NCI-H2081 treated with DMSO at 0.1 percent for 48 hours (cell line): Measurements from ENCODE around the gene PDCD1.
"Not testable (repeated sequence)": the region's sequence is repeated elsewhere in the genome, so short reads cannot be mapped to it uniquely, and the experiment has no call there.

Experiments used
- DNase-seq: peaks from one replicate; lab custom pipeline; 2025; lab: John Stamatoyannopoulos, UW

PDCD1 gene

DNA sequence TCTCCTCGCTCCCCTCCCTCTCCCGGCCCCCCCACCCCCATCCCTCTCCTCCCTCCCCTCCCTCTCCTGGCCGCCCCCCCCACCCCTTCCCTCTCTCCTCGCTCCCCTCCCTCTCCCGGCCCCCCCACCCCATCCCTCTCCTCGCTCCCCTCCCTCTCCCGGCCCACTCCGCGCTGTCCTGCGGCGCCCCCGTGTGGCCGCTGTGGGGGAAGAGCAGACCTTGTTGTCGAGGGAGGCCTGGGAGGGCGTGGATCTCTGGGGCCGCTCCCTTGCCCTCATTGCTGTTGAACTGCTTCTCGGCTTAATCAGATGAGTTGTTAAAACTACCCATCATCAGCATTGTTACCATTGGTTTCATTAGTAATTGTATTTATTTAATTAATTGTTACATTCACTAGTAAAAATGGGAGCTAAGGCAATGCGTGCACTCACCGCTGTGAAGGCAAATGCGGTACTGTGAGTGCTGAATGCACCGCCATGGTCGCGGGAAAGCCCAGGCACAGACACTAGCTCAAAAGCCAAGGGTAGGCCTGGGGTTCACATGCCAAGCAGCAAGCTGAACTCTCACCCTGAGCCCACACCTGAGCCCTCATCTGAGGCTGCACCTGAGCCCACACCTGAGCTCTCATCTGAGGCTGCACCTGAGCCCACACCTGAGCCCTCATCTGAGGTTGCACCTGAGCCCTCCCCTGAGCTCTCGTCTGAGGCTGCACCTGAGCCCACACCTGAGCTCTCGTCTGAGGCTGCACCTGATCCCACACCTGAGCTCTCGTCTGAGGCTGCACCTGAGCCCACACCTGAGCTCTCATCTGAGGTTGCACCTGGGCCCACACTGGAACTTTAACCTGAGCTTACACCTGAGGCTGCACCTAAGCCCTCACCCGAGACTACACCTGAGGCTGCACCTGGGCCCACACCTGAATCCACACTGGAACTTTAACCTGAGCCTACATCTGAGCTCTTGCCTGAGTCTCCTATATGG lies 19.6 kb upstream of the PDCD1 start:
- no peak for DNase-seq

DNA sequence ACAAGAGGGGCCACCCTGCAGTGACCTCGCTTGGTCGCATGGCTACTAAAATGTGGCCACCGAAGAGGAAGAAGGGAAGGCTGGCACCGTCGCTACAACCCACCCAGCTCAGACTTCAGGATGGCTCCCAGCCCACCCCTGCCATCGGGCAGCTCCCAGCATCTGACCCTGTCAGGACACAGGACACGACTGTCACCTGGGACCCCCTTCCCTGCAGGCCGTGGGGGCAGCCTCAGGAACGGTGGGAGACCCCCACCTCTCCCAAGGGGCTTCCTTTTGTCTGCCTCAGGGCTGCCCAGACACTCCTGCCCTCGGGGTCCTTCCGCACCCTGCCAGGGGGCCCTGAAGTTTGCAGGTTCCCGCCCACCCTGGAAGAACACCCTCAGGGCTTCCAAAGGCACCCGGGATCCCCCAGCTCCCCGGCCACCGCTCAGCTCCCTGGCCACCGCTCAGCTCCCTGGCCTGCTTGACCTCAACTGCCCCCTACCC lies 18.5 kb upstream of the PDCD1 start:
- DNase-seq: no peak

DNA sequence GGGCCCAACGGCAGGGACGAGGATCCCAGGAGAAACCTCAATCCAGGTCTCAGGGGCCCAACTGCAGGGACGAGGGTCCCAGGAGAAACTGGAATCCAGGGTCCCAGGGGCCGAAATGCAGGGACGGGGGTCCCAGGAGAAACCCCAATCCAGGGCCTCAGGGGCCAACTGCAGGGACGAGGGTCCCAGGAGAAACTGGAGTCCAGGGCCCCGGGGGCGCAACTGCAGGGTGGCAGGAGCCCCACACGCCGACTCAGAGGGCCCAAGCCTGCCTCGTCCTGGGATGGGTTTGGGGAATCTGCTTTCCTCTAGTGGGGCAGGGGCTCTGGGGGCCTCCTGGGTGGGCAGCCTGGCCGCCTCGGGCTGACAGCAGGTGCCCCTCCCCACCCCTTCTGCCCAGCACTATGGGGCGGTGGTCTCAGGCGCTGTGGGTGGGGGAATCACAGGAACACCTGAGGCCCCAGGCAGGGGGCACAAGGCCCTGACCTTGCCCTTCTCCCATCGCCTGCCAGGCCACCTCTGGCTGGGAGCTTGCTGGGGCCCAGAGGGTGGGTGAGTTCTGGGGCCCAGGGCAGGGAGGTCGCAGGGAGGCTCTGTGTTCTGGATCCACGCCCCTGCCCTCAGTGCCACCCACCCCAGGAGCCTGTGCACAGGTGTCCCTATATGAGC lies 18.0 kb upstream of the PDCD1 start:
- no peak for DNase-seq

DNA sequence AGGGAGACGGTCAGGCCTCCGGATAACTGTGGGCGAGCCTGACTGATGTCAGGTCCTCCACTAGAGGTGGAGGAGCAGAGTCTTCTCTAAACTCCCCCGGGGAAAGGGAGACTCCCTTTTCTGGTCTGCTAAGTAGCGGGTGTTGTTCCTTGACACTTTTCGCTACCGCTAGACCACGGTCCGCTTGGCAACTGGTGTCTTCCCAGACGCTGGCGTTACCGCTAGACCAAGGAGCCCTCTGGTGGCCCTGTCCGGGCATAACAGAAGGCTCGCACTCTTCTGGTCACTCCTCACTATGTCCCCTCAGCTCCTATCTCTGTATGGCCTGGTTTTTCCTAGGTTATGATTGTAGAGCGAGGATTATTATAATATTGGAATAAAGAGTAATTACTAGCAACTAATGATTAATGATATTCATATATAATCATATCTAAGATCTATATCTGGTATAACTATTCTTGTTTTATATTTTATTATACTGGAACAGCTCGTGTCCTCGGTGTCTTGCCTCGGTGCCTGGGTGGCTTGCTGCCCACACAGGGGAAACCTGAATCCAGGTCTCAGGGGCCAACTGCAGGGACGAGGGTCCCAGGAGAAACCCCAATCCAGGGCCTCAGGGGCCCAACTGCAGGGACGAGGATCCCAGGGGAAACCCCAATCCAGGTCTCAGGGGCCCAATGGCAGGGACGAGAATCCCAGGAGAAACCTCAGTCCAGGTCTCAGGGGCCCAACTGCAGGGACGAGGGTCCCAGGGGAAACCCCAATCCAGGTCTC lies 17.2 kb upstream of the PDCD1 start:
- DNase-seq: not testable (repeated sequence)

DNA sequence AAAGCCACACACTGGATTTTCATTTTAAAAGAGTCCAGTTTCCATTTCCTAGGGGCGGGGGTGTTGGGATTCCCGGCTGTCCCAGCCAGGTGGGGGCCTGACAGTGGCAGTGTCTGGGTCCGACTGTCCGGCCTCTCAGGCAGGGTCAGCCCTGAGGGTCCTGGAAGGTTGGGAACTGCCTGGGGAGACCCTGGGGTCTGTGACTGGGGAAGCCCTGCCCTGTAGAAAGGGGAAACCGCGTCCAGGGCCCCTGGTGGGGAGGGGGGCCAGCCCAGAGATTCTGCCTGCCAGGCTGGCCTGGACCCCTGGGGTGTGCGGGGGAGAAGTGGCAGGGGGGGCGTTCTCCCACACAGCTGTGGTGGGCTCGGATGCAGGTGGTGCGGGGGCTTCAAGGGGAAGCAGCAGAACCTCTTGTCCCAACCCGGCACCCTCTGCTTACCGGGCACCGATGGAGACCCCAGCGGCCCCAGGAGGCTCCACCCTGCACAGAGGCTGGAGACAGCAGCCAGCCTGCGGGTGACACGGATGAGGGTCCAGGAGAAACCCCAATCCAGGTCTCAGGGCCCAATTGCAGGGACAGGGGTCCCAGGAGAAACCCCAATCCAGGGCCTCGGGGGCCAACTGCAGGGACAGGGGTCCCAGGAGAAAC lies 15.7 kb upstream of the PDCD1 start:
- no peak for DNase-seq

DNA sequence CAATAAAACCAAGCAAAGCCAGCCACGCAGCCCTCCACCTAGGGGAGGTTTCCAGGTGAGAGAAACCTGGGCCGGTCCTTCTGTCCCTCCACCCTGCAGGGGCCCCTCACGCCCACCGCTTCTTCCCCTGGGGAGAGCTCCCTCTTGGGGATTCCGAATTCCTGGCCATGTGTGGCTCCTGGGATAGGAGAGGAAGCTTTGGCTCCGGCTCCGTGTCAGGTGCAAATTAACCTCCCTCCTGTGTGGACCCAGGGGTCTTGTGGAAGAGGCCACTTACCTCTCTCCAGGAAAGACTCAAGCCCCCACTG lies 15.1 kb upstream of the PDCD1 start:
- DNase-seq: no peak

DNA sequence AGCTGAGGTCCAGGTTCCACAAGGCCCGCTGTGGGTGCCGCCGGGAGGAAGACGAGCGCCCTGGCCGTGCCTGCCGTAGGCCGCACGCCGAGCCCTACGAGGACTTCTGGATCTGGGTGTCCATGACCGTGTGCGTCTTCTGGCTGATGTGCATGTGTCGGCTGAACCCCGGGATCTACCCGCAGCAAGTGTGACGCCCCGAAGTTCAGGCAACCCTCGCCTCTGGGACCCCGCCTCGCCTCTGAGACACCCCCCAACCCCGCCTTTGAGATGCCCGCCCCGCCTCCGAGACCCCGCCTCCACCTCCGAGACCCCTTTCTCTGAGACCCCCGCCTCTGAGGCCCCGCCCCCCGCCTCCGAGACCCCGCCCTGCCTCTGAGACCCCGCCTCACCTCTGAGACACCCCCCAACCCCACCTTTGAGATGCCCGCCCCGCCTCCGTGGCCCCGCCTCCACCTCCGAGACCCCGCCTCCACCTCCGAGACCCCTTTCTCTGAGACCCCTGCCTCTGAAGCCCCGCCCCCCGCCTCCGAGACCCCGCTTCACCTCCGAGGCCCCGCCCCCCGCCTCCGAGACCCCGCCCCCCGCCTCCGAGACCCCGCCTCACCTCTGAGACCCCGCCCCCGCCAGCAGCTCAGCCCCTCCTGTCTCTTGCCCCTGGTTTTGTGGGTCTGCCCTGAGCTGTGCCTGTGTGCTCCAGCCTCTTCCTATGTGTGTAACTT lies 14.5 kb upstream of the PDCD1 start:
- no peak for DNase-seq

DNA sequence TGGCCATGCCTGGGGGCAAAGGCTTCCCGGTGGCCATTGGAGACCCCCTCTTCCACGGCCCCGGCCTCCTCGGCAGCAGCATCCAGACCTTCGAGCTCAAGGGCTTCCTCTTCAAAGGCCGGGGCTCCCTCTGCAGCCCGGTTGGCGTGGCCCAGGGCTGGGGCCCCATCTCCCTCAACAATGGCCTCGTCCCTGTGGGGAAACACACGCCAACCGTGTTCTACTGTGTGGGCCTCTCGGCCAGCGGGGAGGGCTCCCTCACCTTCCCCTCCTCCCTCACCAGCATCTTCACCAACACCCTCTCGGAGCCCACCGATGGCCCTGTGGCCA lies 13.6 kb upstream of the PDCD1 start:
- no peak for DNase-seq

DNA sequence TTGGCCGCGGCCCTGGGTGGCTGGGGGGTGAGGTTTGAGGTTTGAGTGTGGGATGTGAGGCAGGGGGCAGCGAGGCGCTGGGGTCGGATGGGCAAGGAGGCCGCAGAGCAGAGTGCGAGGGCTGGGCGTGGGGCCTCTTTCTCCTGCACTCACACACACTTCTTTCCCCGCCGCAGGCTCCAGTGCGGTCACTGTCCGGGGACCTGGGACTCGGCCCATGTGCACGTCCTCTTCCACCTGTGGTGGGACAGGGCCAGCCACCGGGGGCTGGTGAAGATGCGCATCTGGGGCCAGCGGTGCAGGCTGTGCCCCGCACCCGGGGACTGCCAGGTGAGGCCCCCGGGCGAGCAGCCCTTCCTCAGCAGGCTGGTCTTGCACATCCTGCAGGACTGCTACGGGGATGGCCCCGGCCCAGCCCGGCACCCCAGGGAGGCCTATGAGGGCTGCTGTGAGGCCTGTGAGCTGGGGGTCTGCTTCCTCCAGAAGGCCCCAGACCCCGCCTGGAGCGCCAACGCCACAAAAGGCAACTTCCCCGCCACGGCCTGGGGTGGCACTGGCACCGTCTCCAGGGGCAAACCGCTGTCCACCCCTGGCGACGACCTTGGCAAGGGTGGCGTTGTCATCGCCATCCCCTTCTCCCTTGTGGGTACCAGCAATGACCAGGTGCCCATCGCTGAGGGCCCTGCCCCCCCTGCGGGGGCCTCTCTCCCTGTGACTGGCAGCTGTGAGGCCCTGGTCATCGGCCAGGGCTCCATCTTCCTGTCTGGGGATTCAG lies 13.0 kb upstream of the PDCD1 start:
- DNase-seq: no peak

DNA sequence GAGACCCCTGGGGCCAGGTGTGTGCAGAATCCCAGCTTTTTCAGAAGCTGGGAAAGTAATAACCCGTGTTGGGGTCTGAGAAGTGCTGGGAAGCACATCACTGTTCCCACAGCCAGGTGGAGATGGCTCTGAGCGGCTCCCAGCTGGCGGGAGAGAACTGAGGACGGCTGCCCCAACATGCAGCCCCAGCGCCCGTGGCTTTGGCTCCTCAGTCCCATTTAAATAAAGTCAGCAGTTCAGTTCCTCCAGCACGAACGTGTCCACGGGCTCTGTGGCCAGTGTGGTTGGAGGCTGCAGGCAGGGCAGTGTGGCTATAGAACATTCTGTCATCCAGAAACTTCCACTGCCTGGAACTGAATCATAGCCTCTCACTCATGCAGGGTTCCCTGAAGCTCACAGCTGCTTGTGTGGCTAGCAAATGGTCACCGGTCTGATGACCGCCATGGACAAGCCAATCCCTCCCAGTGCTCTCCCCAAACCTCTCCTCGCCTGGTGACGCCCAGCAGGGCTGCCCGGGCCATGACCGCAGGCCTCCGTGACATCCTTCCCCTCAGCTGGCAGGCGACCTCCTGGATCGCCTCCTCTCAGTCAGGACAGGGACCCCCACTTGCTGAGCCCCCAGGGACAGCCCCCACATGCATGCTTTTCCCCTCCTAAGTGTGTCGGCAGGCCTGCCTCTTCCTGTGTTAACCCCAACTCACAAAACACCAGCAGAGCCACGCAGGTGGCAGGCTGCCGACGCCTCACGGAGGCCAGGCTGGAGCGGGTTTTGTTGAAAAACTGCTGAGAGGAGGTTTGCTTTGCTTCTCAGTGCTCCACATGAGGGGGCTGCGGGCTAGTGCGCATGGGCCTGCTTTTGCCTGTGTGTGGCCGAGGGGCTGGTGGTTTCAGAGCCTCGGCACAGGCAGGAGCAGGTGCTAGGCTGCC lies 12.2 kb upstream of the PDCD1 start:
- no peak for DNase-seq

DNA sequence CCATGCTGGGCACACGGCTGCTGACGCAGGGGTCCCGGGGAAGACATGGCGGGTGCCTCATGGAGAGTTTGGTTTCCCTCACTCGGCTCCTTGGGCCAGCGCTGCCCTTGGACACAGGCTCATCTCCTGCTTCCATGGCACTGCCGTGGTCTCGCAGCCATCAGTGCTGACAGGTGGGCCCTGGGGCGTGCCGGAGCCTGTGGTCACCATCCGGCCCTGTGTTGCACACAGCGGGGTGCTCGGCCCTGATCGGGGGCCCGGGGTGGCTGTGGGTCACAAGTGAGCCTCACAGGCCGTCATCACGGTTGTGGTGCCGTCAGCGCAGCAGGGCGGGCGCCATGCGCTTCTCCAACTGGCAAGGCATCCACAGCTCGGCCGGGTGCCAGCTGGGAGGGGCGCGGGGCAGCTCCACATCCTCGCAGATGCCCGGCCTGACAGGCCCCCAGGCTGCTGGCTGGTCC lies 11.4 kb upstream of the PDCD1 start:
- no peak for DNase-seq

DNA sequence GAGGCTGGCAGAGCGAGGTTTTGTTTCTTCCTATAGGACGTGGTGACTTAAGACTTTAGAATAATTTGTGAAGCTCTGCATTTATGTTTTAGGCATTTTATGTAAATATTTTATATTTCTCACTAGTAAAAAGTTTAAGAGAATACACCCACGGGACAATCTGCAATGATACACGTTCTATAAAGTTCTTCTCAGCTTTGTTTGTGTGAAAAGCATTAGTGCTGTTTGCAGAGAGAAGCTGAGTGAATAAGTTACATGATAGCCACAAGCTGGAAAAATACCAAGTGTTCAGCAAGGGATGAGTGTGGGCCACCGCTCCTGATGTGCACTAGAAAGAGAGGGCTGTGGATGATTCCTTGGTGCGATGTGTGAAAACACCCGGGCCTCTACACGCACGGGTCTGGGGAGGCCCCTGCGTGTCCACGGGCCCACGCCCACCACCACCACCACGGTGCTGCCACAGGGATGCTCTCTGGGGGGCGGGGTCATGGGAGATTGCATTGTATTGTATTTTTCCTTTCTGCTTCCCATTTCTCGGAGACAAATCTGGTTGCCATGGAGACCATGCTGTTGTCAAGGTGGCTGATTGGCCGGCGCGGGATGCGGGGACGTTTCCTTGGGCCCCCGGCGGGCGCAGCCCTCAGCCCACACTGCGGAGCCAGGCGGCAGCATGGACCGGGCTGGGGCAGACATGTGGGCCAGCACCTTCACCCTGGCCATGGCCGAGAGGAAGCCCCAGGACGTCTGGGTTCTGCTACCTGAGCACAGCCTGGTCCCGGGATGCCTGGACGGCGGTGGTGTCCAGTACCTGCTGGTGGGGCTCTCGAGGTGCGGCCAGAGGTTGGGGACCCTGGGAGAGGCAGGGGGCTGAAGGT lies 10.6 kb upstream of the PDCD1 start, which contains the start of gene RTP5:
RTP5 (plus strand) TSS at position 643 of the 875 bp plus-strand sequence; CDS start at position 671, 28 bp downstream.
- DNase-seq: no peak

DNA sequence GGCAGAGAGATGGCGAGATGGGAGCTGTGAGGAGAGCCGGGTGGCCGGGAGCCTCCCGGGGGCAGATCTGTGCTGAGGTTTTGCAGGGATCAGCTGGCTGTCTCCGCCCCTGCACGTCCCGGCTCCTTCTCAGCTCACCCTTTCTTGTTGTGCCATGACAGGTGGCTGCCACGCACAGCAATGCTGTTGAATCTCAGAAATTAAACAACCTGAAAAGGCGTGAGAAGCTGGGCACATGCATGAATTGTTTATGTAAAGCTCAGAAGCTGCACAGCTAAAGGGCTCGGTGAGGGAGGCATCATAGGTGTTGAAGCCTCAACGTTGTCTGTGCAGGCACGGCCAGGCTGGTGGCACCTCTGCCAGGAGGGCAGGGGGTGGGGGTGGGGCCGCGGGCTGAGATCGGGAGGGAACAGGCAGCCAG lies 10.0 kb upstream of the PDCD1 start:
- DNase-seq: no peak

DNA sequence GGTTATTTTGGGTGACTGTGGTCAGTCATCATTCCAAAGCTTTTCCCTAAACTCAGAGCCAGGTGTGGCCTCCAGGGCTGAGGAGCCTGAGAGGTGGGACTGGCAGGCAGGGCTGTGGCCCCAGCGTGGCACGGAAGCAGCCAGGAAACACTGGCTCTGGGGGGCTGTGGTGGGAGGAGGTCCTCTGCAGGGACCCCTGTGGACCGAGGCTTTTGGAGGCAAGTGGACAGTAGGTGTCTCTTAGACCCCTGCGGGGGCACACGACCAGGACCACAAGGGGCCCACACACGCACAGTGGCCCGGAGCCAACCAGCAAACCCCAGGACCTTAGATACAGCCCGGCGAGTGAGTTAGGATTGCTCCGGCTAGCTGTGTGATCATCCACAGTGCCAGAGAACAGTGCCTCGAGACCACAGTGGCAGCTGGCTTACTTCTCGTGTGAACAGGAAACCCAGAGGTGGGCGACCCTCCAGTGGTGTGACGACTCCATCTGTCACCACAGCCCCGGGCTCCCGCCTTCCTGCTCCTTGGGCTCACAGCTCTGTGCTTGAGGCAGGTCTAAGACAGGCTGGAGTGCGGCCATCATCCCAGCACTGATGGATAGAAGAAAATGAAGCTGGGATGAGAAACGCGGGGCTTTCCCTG lies 9.2 kb upstream of the PDCD1 start:
- no peak for DNase-seq

DNA sequence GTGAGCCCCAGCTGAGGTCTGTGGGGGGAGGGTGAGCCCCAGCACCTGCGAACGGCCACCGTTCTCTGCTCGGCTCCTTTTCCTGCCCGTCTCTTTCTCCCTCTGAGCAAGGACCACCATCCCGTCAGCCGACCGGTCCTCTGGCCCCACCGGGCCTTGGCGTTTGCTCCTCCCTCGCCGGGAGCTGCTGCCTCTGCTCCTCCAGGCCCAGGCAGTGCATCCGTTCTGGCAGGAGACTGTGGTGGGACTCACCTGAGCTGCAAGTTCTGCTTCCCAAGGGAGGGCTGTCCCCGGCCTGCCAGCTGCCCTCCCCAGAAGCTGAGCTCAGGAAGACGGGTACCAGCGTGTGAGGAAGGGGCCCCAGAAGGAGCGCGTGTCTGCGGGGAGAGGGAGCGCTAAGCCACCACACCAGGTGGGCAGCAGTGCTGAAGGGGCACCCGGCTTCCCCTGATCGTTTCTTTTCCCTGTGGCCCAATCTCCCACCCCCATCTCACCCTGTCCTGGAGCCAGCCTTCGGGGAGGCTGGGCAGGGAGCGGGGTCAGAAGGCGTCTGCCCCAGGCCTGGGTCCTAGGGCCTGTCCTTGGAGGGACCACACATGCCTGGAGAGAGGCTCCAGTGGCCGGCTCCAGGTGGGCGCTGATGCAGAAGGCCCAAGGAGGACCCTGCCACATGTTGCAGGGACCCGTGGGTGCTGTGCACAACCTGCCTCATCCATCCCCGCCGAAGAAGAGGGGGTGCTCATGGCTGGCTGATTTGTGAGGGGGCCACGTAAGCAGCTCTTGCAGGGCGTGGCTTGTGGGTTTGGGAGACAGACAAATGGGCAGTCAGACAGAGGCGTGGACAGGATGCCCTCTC lies 8.3 kb upstream of the PDCD1 start:
- no peak for DNase-seq

DNA sequence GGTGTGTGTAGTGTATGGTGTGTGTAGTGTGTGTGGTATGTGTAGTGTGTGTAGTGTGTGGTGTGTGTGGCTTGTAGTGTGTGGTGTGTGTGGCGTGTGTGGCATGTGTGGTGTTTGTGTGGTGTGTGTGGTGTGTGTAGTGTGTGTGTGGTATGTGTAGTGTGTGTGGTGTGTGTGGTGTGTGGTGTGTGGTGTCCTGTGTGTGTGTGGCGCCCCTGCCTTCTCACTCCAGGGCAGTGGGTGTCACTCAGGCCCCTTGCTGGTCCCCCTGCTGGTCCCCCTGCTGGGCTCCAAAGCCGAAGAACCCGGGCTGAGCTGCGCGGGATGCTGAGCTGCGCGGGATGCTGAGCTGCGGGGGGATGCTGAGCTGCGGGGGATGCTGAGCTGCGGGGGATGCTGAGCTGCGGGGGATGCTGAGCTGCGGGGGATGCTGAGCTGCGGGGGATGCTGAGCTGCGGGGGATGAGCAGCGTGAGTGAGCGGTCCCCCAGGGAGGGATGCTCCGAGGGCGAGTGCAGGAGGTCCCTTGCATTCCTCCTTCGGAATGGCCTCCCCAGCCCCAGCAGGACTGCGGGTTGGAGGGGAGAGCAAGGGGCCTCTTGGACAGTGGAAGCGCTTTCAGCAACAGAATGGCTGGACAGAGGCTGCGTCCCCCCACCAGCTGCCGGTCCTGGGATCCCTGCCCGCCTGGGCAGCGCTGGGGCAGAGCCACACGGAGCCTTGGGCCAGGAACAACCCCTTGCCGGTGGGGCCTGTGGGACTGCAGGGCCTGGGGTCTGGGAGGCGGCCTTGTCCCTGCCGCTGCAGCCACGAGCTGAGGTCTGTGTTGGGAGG lies 7.5 kb upstream of the PDCD1 start:
- no peak for DNase-seq
